GM23338 (cell line): ENCODE data around the gene TNNI2. TPM values are rescaled to one million over a fixed set of nuclear protein-coding genes. Genes with fewer than 3 reads are reported as not detected.

Experiments used
- ATAC-seq: fragments of 200-7000 bp; cut with Tn5 transposase; 3 replicates; pipeline ENCODE4 v1.9.1; 2020
- DNase-seq: peaks from one replicate; pipeline ENCODE4 v3.0.0-alpha.2; 2015; ENCODE audit warnings: low spot score
- H2AFZ ChIP-seq: fragments of 200-600 bp; sonication (generic); 2 replicates; pipeline ENCODE4 v1.8.0; 2016; ENCODE audit warnings: antibody characterized with exemption, mild to moderate bottlenecking, moderate library complexity
- H3F3A ChIP-seq: fragments of 200-600 bp; sonication (generic); replicated peaks from 2 replicates; pipeline ENCODE4 v1.8.0; 2017; ENCODE audit warnings: antibody characterized with exemption, mixed run types, low read depth
- H3K27ac ChIP-seq: fragments of 200-600 bp; sonication (generic); 2 replicates; pipeline ENCODE4 v1.6.1; 2016; ENCODE audit warnings: low read depth
- H3K27me3 ChIP-seq: fragments of 200-600 bp; sonication (generic); 2 replicates; pipeline ENCODE4 v1.8.0; 2016; ENCODE audit warnings: mild to moderate bottlenecking, mixed run types, moderate library complexity; ENCODE audit not compliant: insufficient read depth
- H3K36me3 ChIP-seq: fragments of 200-600 bp; sonication (generic); 2 replicates; pipeline ENCODE4 v1.8.0; 2016; ENCODE audit warnings: mild to moderate bottlenecking; ENCODE audit not compliant: insufficient read depth
- H3K4me1 ChIP-seq: fragments of 200-600 bp; sonication (generic); 2 replicates; pipeline ENCODE4 v1.8.0; 2016; ENCODE audit warnings: mild to moderate bottlenecking, moderate library complexity; ENCODE audit not compliant: insufficient read depth
- H3K4me2 ChIP-seq: fragments of 200-600 bp; sonication (generic); 2 replicates; pipeline ENCODE4 v1.7.1; 2017; ENCODE audit warnings: mixed run types
- H3K4me3 ChIP-seq: fragments of 200-600 bp; sonication (generic); 2 replicates; pipeline ENCODE4 v1.6.1; 2016; ENCODE audit warnings: mixed run types
- H3K79me2 ChIP-seq: fragments of 200-600 bp; sonication (generic); replicated peaks from 2 replicates; pipeline ENCODE4 v1.8.0; 2017; ENCODE audit warnings: mild to moderate bottlenecking; ENCODE audit not compliant: insufficient read depth
- H3K9me2 ChIP-seq: fragments of 200-600 bp; sonication (generic); 2 replicates; pipeline ENCODE4 v1.8.0; 2017; ENCODE audit not compliant: insufficient read depth
- H4K20me1 ChIP-seq: fragments of 200-600 bp; sonication (generic); replicated peaks from 2 replicates; pipeline ENCODE4 v1.8.0; 2017; ENCODE audit warnings: mild to moderate bottlenecking; ENCODE audit not compliant: insufficient read depth
- H3K27ac Mint-ChIP-seq: 2 replicates; pipeline ENCODE4 v1.8.0; 2020; ENCODE audit warnings: inconsistent platforms, mild to moderate bottlenecking, moderate library complexity, mixed read lengths
- H3K27me3 Mint-ChIP-seq: 3 replicates; pipeline ENCODE4 v1.8.0; 2022; ENCODE audit warnings: low read depth, mild to moderate bottlenecking, moderate library complexity, mixed read lengths, inconsistent platforms; ENCODE audit not compliant: insufficient read depth, poor library complexity
- H3K36me3 Mint-ChIP-seq: 3 replicates; pipeline ENCODE4 v1.8.0; 2021; ENCODE audit warnings: low read depth, mild to moderate bottlenecking, inconsistent platforms, moderate library complexity, mixed read lengths
- H3K4me1 Mint-ChIP-seq: 3 replicates; pipeline ENCODE4 v1.8.0; 2020; ENCODE audit warnings: mild to moderate bottlenecking, inconsistent platforms, mixed read lengths
- H3K4me3 Mint-ChIP-seq: 3 replicates; pipeline ENCODE4 v1.8.0; 2021; ENCODE audit warnings: moderate library complexity, mild to moderate bottlenecking, inconsistent platforms, mixed read lengths
- H3K9me3 Mint-ChIP-seq: 3 replicates; pipeline ENCODE4 v1.8.0; 2020; ENCODE audit warnings: moderate library complexity, mild to moderate bottlenecking, inconsistent platforms, mixed read lengths
- NANOG ChIP-seq: IDR thresholded peaks from 2 replicates; pipeline ENCODE4 v1.6.1; 2016; ENCODE audit warnings: antibody characterized with exemption, borderline replicate concordance
- POLR2AphosphoS5 ChIP-seq: IDR thresholded peaks from 2 replicates; pipeline ENCODE4 v1.6.1; 2016; ENCODE audit warnings: antibody characterized with exemption, low read depth
- ZNF331 ChIP-seq: fragments of 250-450 bp; sonication (Bioruptor Pico); IDR thresholded peaks from 2 replicates; pipeline ENCODE4 v1.5.0; 2020; ENCODE audit warnings: low read depth, mild to moderate bottlenecking, moderate library complexity
- polyA plus RNA-seq: library from polyadenylated mRNA; unstranded; fragments of >200 nt; fragmentation: Nextera tagmentation; extraction: Ambion mirVana; gene quantifications from 2 replicates; pipeline ENCODE4 v1.2.1, GENCODE V29; 2016
- total RNA-seq: library from RNA; depleted of rRNA; stranded (reverse); fragments of >200 nt; shearing (Covaris generic); gene quantifications from 2 replicates; pipeline ENCODE4 v1.2.3, GENCODE V29; 2014
- TF ChIP-seq, protein P1 (sequence below): fragments of 250-450 bp; sonication (Bioruptor Pico); IDR thresholded peaks from 2 replicates; pipeline ENCODE4 v1.5.0; 2020; ENCODE audit warnings: mild to moderate bottlenecking, moderate library complexity

The TNNI2 gene
- total and polyA plus RNA-seq, 2 experiments from 2014 or later = not detected

DNA sequence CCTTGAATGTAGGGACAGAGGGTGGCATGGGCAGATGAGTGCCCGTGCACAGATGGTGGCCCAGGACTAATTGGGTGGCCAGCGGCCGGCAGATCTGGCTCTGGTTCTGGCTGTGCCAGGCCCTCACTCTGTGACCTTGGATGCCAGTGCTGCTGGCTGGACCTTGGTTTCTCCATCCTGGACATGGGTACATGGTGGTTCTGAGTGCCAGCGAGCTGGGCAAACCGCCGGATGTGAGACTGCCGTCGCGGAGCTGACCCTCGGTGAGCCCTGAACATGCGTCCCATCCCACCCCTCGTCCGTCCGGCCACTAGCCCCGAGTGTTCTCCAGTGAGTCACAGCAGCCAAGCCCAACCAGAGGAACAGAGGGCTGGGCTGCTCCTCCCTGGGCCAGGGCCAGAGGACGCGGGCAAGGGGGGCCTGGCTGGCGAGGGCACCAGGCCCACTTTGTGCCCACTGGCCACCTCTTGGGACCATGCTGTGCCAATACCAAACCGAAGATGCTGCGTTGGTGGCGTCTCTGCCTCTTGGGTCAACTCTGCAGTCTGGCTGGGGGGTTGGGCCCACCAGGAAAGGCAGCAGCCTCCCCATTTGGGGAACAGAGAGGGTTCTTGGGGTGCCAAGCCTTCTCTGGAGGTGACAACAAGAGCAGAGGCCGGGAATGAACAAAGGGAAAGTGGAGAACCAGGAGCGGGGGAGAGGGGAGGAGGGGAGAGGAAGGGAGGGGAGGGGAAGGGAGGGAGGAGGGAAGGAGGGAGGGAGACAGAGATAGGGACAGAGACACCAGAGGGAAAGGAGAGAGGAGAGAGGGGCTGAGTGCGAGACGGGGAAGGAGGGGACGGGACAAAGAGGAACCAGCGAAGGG is 24.8 kb downstream of the TNNI2 start (continued):
- TF ChIP-seq, protein P1, sequence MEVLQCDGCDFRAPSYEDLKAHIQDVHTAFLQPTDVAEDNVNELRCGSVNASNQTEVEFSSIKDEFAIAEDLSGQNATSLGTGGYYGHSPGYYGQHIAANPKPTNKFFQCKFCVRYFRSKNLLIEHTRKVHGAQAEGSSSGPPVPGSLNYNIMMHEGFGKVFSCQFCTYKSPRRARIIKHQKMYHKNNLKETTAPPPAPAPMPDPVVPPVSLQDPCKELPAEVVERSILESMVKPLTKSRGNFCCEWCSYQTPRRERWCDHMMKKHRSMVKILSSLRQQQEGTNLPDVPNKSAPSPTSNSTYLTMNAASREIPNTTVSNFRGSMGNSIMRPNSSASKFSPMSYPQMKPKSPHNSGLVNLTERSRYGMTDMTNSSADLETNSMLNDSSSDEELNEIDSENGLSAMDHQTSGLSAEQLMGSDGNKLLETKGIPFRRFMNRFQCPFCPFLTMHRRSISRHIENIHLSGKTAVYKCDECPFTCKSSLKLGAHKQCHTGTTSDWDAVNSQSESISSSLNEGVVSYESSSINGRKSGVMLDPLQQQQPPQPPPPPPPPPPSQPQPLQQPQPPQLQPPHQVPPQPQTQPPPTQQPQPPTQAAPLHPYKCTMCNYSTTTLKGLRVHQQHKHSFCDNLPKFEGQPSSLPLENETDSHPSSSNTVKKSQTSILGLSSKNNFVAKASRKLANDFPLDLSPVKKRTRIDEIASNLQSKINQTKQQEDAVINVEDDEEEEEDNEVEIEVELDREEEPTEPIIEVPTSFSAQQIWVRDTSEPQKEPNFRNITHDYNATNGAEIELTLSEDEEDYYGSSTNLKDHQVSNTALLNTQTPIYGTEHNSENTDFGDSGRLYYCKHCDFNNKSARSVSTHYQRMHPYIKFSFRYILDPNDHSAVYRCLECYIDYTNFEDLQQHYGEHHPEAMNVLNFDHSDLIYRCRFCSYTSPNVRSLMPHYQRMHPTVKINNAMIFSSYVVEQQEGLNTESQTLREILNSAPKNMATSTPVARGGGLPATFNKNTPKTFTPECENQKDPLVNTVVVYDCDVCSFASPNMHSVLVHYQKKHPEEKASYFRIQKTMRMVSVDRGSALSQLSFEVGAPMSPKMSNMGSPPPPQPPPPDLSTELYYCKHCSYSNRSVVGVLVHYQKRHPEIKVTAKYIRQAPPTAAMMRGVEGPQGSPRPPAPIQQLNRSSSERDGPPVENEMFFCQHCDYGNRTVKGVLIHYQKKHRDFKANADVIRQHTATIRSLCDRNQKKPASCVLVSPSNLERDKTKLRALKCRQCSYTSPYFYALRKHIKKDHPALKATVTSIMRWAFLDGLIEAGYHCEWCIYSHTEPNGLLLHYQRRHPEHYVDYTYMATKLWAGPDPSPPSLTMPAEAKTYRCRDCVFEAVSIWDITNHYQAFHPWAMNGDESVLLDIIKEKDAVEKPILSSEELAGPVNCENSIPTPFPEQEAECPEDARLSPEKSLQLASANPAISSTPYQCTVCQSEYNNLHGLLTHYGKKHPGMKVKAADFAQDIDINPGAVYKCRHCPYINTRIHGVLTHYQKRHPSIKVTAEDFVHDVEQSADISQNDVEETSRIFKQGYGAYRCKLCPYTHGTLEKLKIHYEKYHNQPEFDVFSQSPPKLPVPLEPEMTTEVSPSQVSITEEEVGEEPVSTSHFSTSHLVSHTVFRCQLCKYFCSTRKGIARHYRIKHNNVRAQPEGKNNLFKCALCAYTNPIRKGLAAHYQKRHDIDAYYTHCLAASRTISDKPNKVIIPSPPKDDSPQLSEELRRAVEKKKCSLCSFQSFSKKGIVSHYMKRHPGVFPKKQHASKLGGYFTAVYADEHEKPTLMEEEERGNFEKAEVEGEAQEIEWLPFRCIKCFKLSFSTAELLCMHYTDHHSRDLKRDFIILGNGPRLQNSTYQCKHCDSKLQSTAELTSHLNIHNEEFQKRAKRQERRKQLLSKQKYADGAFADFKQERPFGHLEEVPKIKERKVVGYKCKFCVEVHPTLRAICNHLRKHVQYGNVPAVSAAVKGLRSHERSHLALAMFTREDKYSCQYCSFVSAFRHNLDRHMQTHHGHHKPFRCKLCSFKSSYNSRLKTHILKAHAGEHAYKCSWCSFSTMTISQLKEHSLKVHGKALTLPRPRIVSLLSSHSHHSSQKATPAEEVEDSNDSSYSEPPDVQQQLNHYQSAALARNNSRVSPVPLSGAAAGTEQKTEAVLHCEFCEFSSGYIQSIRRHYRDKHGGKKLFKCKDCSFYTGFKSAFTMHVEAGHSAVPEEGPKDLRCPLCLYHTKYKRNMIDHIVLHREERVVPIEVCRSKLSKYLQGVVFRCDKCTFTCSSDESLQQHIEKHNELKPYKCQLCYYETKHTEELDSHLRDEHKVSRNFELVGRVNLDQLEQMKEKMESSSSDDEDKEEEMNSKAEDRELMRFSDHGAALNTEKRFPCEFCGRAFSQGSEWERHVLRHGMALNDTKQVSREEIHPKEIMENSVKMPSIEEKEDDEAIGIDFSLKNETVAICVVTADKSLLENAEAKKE = no peak
- no peak for TF ChIP-seq NANOG

DNA sequence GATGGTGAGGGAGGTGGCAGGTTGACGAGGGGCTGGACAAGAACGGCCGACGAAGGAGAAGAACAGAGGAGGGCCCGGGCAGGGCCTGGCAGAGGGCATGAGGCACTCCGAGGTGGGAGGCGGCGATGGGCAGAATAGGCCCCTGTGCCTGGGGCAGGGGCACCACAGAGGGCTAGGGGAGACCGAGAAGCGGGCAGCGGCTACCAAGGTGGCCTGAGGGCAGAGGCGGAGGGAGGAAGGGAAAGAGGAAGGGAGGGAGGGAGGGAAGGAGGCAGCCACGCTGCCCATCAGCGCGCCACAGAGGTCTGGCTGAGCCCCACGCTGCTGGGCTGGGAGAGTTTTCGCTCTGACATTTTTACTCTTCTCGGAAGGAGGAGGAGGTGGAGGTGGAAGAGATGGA is 25.4 kb downstream of the TNNI2 start:
- Mint-ChIP-seq H3K4me1 (no peaks in the 10 kb centered on the region), H3K9me3 (no peaks in the 10 kb centered on the region), H3K4me3 (no peak overlapping the region), H3K27me3 (peaks cover 5% of the 10 kb centered on the region), H3K36me3 (no peaks in the 10 kb centered on the region), H3K27ac (no peak overlapping the region)
- Histone ChIP-seq H3K27ac (no peak overlapping the region), H3K4me3 (no peak overlapping the region), H3F3A (no peaks in the 10 kb centered on the region), H4K20me1 (no peaks in the 10 kb centered on the region), H3K79me2 (no peaks in the 10 kb centered on the region), H3K9me2 (no peaks in the 10 kb centered on the region), H2AFZ (no peak overlapping the region), H3K4me1 (no peaks in the 10 kb centered on the region), H3K36me3 (no peaks in the 10 kb centered on the region), H3K27me3 (no peaks in the 10 kb centered on the region), H3K4me2 (no peak overlapping the region)
- DNase-seq = no peak
- ATAC-seq = no peak
- no peak for TF ChIP-seq ZNF331
- TF ChIP-seq POLR2AphosphoS5 = no peak
